CD4-positive, alpha-beta T cell treated with Interferon alpha-2 for 1 hour (primary cell): ENCODE data around the gene CLEC18A.
"Not testable (repeated sequence)": the region's sequence is repeated elsewhere in the genome, so short reads cannot be mapped to it uniquely, and the experiment has no call there.

Experiments used
- DNase-seq, 2 donors: peaks; one replicate each; pipeline ENCODE4 v3.0.0-alpha.2; 2020 to 2022

CLEC18A gene

GRCh38 chr16:69931631-69932030 is 19.5 kb upstream of the CLEC18A start:
- no peak for DNase-seq

DNA sequence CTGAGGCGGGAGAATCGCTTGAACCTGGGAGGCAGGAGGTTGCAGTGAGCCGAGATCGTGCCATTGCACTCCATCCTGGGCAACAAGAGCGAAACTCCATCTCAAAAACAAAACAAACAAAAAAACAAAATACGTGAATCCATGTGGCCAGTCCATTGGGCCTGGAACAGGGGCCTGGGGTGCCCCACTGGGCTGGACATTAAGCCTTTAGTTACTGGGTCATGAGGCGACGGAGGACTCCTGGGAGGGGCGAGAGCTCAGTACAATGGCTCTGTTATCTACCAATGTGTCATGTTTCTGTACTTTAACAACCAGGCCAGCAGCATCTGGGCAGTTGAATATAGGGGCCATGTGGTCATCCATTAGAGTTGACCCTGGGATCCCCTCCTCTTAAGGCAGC is 18.9 kb upstream of the CLEC18A start:
- no peak for DNase-seq

DNA sequence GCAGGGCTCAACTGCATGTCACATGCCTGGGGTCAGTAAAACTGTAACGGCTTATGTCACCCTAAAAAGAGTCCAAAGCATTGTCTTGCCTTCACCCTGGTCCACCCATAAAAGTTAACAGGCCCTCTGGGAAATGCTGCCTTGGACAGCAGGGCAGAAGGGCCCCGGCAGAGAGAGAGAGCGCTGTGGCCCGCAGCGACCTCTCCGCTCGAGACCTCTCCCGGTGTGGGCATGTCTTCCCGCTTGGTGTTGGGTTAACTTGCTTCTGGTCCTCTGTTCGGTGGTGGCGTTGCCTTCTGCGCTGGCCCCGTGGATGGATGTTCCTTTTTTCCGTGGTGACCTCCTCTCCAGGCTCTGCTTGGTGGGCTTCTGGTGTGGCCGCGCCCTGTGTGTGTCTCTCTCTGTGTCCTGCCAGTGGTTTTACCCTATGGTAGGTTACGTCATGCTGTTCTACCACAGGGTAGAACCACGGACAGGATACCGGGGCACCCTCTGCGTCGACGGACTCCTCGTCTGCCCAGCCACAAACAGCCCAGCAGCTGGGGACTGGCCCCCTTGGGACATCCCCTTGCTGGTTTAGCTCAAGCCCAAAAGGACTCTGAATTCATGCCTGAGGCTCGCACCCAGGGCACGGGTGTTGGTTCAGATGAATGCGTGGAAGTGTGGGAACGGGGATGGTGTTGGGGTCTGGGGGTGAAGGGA is 18.3 kb upstream of the CLEC18A start:
- DNase-seq: no peak

DNA sequence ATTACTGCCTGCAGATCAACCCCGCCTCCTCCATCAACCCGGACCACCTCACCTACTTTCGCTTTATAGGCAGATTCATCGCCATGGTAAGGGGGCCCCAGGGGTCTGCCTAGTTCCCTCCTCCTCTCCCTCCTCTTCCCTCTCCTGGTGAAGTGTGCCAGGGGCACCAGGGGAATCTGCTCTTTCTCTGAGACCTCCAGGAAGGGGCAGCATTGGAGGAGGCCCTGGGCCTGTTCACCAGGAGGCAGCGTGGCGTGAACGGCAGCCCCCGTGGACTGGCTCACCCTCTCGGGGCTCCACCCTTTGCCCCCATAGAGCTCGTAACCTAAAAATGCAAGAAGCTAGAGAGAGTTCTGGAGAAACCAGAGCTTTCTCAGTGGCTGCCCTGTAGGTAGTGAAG is 17.1 kb upstream of the CLEC18A start:
- DNase-seq: no peak

- DNase-seq: no peak
These were observed 16.4 kb upstream of the CLEC18A start for GRCh38 chr16:69934751-69935150.

DNA sequence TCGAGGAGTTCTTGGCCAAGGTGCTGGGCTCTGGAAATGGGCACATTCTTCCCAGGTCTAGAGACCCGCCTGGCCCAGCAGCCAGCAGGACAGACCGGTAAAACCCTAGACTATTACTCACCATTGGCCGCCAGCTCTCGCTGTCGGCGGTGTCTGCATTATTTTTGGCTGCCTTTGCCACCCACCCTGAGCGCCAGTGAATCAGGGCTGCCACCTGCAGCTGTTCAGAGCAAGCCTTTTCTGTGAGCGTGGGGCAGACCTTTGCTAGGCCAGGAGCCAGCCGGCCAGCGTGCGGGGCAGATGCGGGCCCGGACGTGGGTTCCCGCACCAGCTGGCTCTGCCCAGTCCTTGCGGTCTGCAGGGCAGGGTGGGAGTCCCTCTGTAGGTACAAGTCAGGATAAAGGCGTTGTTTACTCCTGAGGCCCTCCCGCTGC is 15.8 kb upstream of the CLEC18A start:
- DNase-seq: no peak

DNA sequence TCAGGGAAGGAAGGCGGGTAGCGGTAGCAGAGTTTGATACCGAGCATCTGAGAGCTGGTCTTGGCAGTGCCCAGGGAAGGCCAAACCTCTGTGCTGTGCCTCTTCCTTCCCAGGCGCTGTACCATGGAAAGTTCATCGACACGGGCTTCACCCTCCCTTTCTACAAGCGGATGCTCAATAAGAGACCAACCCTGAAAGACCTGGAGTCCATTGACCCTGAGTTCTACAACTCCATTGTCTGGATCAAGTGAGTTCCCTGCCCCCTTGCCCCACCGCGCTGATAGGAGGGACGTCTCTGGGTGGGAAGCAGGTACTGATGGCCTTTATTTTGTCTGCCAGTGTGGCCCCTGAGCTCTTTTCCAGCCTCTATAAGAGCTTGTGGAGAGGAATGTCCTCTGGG is 15.4 kb upstream of the CLEC18A start:
- no peak for DNase-seq

- no peak for DNase-seq
These were observed 14.9 kb upstream of the CLEC18A start for GRCh38 chr16:69936252-69936651.

DNA sequence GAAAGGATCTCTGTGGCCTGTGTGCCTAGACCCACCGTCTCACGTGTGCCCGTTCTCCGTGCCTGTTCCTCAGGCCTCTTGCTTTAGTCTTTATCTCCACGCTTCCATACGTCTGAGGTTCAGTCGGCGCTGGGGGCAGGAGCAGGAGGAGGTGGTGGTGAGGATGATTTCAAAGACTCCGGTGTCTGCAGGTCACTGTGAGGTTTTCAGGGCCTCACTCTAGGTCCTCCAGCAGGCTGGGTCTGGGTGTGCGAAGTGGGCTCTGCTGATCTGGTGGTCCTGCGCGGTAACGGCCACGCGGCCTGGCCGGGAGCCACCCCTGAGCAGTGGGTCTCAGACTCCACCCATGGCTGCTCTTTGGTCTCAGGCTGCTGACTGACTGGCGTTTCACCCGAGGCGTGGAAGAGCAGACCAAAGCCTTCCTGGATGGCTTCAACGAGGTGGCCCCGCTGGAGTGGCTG is 14.4 kb upstream of the CLEC18A start:
- no peak for DNase-seq

- DNase-seq: no peak
These were observed 13.6 kb upstream of the CLEC18A start for GRCh38 chr16:69937465-69937951.

DNA sequence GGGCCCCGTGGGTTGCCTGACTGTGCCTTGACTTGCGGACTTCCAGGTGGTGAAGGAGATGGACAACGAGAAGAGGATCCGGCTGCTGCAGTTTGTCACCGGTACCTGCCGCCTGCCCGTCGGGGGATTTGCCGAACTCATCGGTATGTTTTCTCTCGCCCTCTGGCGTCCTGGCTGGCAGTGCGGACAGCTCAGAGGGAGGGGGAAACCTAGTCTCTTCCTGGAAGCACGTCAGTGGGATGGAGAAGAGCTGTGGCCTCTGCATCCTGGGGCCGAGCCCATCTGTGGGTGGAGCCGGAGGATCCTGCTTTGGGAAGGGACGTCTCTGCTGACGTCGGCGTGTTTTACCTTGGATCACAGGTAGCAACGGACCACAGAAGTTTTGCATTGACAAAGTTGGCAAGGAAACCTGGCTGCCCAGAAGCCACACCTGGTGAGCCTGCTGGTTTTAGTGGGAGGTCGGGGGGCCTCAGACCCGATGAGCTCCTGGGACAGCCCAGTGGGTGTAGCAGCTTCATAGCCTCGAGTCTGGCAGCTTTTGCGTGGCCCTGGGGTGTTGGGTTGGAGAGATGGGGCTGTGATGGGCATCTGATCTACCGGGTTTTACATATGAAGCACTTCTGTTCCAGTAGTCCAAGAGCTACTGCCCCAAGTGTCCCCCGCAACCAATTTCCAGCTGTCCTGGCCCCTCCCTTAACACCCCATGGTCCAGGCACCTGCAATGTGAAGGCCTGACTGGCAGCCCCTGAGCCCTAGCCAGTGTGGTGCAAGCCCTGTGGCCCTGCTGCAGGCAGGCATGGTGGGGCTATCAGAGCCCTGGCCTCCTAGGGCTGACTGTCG is 11.9 kb upstream of the CLEC18A start:
- DNase-seq: no peak

DNA sequence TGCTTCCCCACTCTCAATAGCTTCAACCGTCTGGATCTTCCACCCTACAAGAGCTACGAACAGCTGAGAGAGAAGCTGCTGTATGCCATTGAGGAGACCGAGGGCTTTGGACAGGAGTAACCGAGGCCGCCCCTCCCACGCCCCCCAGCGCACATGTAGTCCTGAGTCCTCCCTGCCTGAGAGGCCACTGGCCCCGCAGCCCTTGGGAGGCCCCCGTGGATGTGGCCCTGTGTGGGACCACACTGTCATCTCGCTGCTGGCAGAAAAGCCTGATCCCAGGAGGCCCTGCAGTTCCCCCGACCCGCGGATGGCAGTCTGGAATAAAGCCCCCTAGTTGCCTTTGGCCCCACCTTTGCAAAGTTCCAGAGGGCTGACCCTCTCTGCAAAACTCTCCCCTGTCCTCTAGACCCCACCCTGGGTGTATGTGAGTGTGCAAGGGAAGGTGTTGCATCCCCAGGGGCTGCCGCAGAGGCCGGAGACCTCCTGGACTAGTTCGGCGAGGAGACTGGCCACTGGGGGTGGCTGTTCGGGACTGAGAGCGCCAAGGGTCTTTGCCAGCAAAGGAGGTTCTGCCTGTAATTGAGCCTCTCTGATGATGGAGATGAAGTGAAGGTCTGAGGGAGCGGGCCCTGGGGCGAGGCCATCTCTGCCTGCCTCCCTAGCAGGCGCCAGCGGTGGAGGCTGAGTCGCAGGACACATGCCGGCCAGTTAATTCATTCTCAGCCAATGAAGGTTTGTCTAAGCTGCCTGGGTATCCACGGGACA is 11.1 kb upstream of the CLEC18A start:
- DNase-seq: no peak

GRCh38 chr16:69940676-69941075 is 10.5 kb upstream of the CLEC18A start:
- no peak for DNase-seq

GRCh38 chr16:69941251-69942098 is 9.7 kb upstream of the CLEC18A start:
- DNase-seq: no peak

- no peak for DNase-seq
These were observed 9.0 kb upstream of the CLEC18A start for GRCh38 chr16:69942099-69942491.

DNA sequence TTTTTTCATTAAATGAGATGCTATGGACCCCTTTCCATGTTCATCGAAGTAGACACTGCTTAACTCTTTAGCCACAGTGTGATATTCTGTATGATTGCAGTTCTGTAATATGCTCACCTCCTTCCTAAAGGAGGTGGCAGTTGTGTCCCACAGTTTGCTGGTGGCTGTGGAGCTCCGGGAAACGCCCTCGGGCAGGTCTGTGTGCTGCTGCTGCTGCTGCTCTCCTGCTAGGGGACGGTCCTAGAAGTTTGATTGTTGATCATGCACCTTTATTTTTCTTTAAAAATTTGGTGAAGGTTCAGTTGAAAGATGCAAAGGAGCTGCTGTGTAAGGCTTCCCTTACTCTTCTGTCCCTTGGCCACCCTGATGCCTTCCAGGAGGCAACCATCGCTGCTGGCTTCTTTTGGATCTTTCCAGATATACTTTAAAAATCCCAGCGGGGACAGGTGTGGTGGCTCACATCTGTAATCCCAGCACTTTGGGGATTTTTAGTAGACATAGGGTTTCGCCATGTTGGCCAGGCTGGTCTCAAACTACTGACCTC is 8.4 kb upstream of the CLEC18A start:
- DNase-seq: no peak

DNA sequence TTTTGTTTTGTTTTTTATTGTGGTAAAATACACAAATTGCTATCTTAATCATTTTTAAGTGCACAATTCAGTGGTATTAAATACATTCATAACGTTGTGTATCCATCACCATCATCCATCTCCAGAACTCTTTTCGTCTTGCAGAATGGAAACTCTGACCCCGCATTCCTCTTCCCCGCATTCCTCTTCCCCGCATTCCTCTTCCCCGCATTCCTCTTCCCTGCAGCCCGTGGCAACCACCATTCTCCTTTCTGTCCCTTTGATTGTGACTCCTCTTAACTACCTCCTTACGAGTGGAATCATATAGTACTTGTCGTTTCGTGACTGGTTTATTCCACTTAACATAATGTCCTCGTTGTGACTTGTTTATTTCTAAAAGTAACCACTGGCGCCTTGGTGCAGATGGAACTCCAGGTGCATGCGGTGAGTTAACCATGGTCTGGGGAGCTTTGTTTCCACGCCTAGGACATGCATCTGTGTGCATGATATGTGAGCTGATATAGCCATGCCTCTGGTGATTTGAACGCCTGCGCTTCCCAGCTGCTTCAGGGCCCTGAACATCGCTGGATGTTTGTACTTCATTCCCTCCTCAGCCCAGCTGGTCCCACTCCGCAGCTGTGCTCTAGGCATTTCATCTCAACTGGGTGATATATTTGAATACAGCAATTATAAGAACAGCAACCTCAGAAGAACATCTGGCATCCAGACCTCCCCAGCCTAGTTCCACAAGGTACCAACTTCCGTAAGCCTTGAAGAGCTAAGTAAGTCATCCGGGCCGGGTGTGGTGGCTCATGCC is 7.7 kb upstream of the CLEC18A start:
- not testable (repeated sequence) for DNase-seq

- DNase-seq: not testable (repeated sequence)
These were observed 723 bp upstream of the CLEC18A start for GRCh38 chr16:69950411-69950810.

DNA sequence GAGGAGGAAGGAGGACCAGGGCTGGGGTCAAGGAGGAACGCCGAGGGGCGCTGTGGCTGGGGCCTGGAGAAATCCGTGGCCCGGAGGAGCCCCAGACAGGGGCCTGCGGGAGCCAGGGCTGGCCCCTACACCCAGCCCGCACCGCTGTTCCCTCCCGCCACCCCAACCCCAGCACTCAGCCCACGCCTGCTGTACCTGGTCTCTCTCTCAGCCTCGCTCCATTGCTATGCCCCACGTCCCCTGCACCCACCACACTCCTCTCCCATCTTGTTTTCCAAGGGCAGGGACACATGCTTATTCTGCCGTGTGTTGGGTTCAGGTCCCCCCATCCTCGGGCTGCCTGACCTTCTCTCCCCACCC is 518 bp downstream of the CLEC18A start:
- not testable (repeated sequence) for DNase-seq

DNA sequence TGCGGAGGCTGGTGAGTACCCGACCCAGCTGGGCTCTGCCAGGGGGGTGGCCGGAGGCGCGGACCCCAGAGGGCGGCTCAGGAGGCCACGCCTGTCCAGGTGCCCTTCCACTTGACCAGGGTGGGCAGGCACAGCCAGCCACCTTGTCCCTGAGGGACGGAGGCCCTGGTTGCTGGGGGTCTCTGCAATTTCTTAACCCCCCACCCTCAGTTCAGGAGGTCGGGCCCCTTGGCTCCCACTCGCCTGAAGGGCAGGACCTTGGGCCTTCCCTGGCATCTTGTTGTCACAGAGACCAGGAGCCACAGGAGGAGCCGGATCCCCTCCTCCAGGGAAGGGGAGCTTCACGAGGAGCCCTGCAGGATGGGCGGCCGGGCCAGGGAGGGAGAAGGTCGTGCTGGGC is 982 bp downstream of the CLEC18A start:
- not testable (repeated sequence) for DNase-seq
